ENCODE measurements around the gene KLF15. TPM values are rescaled to one million over a fixed set of nuclear protein-coding genes. Genes with fewer than 3 reads are reported as not detected.

Gene KLF15
- total RNA-seq, 1 experiment from 2014 or later, result 0.72 TPM

DNA sequence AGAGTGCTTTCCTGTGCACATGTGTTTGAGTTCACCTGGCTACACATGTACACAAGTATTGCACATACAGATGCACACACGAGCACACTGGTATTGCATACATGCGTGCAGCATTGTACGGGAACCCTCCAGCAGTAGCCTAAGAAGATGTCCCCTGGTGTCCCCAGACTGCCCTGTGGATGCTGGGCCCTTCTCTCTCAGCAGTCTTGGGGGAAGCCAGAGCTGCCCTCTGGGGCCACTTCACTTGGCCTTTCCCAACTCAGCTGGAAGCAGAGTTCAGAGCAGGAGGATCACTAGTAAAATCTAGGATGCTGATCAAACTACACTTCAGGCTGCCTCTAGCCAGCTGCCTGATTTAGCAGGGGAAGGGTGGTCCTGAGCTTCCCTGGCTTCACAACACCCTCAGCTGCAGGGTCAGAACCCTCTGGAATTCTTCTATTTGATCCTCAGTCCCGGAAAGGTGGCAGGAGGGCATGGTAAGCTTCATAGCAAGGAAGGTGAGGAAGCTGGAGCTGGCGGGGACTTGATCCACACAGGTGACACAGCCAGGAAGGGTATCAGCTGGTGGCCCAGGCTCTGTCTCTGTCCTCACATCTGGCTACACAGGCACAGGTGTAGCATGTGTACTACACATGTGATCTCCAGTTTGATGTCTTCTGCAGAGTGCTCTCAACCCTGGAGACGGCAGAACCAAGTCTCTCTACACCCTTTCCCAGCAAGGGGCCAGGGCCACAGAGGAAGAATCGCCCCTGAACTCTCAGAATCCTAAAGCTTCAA, 36.5 kb downstream of the KLF15 start:
- DNase-seq (ENCODE audit: low read depth), result no peak

DNA sequence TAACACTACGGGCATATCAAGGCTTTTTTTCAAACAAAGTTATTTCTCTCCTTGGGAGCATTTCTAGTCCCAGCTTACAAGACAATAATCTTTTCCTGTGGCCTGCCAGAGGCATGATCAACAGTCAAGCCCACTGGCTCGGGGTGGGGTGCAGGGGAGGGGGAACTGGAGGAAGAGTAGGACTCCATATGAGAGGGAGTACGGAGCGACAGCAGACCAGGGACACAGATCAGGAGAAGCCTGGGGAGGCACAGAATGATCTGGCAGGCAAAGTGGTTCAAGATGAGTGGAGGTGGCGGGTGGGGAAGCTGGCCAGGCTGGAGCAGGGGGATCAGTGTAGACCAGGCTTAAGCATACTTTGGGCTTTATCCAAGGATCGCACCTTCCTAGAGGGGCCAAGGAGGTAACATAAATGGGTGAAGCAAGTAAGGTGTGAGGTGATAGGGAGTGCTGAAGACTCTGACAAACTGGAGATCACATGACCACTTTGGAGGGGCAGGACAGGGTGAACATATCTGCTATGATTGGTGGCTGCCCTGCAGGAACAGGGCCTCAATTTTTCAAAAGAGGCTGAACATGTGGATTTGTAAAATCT, 37.4 kb downstream of the KLF15 start:
- no peak for DNase-seq (ENCODE audit: low read depth)

DNA sequence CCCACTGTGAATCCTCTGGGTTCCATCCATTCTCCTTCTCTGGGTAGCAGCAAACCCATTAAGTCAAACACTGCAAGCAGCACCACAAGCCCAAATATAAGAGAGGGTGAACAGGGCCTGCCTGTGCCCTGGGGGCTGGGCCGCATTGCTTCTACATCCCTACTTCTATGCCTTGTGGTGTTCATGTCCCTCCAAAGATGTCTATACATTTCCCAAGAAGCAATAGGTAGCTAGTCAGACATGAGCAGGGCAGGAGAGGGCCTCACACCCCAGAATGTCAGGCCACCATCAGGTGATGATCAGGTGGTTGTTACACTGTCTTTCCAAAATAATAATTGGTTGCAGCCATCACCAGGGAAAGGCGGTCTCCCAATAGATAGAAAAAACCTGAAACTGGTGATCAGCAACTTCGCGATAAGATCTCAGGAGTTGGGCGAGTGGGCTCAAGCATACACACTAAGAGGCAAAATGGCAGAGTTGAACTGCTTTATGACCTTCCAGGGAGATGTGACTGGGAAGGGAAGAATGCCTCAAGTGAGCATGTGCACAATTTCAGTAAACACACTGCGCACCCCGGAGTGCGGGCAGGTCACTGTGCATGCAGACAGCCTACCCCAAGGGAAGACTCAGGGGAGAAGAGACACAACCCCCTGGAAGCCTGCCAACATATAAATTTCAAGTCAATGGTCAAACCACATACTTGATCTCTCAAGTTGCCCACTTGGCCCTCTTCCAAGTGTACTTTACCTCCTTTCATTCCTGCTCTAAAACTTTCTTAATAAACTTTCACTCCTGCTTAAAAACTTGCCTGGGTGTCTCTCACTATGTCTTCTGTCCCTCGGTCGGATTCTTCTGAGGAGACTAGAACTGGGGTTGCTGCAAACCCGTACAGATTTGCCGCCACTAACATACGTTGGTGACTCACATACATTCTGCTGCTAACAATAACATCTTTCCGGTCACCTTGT, 39.9 kb downstream of the KLF15 start:
- no peak for DNase-seq (ENCODE audit: low read depth)

DNA sequence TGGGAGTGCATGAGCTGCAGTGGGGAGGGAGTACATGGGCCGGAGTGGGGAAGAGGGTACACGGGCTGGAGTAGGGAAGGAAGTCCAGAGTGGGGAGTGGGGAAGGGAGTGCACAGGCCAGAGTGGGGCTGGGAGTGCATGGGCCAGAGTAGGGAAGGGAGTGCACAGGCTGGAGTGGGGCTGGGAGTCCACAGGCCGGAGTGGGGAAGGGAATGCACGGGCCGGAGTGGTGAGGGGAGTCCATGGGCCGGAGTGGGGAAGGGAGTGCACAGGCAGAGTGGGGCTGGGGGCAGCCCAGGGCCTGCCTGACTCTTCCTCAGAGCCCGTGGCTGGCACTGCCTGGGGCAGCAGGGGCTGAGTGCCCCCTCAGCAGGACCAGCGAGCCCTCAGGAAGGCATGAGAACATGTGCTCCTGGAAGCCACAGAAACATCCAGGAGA, 40.7 kb downstream of the KLF15 start:
- no peak for DNase-seq (ENCODE audit: low read depth)

GRCh38 chr3:126316031-126316461, 41.2 kb downstream of the KLF15 start:
- DNase-seq (ENCODE audit: low read depth), result no peak

DNA sequence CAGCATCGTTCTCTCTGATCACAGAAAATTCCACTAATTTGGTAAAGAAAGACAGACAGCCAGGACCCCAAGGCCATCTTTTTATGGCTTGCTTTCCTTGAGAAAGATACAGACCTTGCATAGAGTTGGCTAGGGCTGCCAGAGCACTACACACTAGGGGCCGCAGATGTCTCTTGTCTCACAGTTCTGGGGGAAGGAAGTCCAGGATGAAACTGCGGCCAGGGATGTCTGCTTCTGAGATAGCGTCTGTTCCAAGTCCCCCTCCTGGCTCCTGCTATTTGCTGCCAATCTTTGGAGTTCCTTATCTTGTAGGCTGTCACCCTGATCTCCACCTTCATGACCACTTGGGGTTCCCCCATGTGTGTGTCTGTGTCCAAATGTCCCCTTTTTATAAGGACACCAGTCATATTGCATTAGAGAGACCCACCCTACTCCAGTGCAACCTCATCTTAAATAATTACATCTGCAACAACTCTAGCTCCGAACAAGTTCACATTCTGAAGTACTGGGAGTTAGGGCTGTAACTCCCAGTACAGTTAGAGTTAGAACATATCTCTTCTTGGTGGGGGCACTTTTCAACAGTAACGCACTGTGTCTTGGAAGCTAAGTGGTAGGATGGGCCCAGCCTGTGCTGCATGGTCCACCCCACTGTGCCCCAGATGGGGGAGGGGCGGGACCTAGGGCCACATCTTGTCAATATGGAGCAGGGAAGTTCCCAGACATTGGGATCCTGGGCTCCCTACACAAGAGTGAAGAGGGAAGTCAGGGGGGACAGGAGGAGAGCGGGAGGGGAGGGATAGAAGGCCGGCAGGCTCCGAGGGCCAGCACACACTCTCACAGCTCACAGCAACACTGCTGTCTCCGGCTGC, 42.2 kb downstream of the KLF15 start:
- DNase-seq (ENCODE audit: low read depth), result no peak

- no peak for DNase-seq (ENCODE audit: low read depth)
These were observed 42.9 kb downstream of the KLF15 start for GRCh38 chr3:126314305-126314789.

- no peak for DNase-seq (ENCODE audit: low read depth)
These were observed 43.5 kb downstream of the KLF15 start for GRCh38 chr3:126313580-126314304.

DNA sequence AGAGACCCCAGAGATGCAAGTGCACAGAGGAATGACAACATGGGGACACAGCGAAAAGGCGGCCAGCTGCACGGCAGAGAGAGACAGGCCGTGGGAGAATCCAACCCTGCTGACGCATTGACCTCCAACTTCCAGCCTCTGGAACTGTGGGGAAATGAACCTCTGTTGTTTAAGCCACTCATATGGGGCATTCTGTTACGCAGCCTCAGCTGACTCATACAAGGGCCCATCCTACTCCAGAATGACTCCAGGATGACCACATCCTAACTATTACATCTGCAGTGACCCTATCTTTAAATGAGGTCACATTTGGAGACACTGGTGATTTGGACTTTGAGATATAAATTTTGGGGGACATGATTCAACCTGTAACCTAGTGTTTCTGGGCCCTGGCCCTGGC, 44.0 kb downstream of the KLF15 start:
- DNase-seq (ENCODE audit: low read depth), result no peak

DNA sequence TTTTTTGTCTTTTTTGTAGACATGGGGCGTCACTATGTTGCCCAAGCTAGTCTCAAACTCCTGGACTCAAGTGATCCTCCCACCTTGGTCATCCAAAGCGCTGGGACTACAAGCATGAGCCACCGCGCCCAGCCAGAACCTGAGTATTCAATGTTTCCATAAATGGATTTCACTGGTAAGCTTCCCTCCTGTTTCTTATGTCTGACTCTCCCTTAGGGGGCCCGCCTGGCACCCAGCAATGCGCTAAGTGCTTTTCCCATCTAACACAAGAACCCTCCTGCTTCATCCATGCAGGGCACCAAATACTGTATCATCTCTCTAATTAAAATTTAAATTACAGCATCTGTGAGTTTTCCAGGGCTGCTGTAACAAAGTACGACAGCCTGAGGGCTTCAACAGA, 44.9 kb downstream of the KLF15 start:
- no peak for DNase-seq (ENCODE audit: low read depth)

GRCh38 chr3:126311338-126311978, 45.8 kb downstream of the KLF15 start:
- DNase-seq (ENCODE audit: low read depth), result no peak

DNA sequence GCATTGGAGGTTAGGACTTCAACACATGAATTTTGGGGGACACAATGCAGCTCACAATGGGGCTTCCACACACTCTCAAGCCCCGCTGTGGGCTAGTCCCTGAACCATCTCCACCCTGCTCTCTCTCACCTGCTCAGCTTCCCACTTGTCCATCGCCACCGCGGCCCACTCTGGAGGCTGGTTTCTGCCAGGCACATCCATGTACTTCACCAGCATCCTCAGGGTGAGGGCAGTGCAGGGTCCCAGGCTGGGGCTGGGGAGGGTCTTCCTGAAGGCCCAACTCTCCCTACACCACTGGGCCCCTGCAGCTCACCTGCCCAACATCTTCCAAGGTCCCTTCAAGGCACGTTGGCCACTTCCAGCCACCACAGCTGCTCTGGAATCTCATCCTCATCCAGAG, 46.4 kb downstream of the KLF15 start:
- DNase-seq (ENCODE audit: low read depth), result no peak

- no peak for DNase-seq (ENCODE audit: low read depth)
These were observed 47.1 kb downstream of the KLF15 start for GRCh38 chr3:126309861-126310655.

DNA sequence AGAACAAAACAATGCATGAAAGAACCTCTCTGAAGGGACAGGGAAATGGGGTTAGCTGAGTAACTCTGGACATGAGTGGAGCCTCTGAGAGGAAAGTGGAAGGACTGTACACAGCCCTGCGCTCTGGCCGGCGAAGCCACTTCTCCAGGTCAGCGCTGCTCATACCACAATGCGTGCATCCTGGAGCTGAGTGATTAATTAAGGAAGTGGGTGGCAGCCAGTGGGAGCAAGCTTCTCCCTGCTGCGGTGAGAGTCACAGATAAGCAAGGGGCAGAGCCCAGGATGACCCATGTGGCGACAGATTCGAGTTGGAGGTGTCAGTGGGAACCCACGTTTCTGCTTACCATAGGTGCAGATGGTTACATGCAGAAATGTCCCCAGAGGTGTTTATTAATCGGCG, 48.0 kb downstream of the KLF15 start:
- DNase-seq (ENCODE audit: low read depth), result no peak

- no peak for DNase-seq (ENCODE audit: low read depth)
These were observed 48.6 kb downstream of the KLF15 start for GRCh38 chr3:126308394-126309125.

GRCh38 chr3:126307591-126308393, 49.4 kb downstream of the KLF15 start:
- DNase-seq (ENCODE audit: low read depth), result no peak

DNA sequence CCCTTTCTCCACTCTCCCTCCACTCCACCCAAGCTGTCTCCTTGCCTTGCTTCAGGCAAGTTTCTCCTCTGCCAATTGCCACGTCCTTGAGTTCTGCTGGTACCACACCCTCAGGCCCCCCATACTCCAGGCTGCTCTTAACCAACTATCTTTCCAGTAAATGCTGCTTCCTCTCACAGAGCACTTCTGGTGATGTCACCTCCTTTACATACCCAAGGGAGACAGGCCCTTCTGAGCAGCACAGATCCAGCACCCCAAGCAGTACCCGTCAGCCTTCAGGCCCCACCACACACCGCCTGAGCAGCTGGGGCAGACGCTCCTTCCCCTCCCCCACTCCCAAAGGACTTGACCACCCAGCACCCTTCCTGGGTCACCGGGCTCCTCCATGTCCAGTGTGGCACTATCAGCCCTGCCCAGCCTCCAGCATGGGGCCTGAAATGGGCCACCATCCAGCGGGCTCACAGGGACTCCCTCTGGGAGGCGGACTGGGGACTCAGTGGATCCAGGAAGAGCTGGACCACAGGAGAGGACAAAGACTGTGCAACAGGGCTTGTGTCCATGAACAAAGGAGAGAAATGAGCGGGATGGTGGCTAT, 50.2 kb downstream of the KLF15 start:
- DNase-seq (ENCODE audit: low read depth), result no peak

Data from RPMI7951 (cell line).